A673 (cell line): ENCODE data around the gene GOLGA8T. TPM values are rescaled to one million over a fixed set of nuclear protein-coding genes. Genes with fewer than 3 reads are reported as not detected.
"Not testable (repeated sequence)": the region's sequence is repeated elsewhere in the genome, so short reads cannot be mapped to it uniquely, and the experiment has no call there.

Source experiments
- Bru-seq: library from RNA; stranded (reverse); fragments of 400-500 nt; gene quantifications from one replicate; lab custom pipeline; 2021; lab: Mats Ljungman, UMichigan
- BruChase-seq, 2 experiments: library from RNA; stranded (reverse); fragments of 400-500 nt; gene quantifications; one replicate each; lab custom pipeline; 2021; lab: Mats Ljungman, UMichigan
- BruUV-seq: library from RNA; stranded (reverse); fragments of 400-500 nt; replicated peaks from 2 replicates; lab custom pipeline; 2021; lab: Mats Ljungman, UMichigan
- CTCF ChIA-PET: fragments of 300-600 bp; sonication (Branson Sonifier 250); formaldehyde crosslinking; loops from one replicate; lab custom pipeline; 2022; ENCODE audit warnings: antibody characterized with exemption; lab: Charles Lee
- POLR2A ChIA-PET: fragments of 300-600 bp; sonication (Branson Sonifier 250); formaldehyde crosslinking; loops from one replicate; lab custom pipeline; 2022; ENCODE audit warnings: antibody characterized with exemption; ENCODE audit not compliant: low non-redundant PET; lab: Charles Lee
- DNase-seq: peaks from one replicate; pipeline ENCODE4 v3.0.0-alpha.2; 2015; ENCODE audit warnings: low spot score
- H3K27ac ChIP-seq: fragments of 200-600 bp; sonication (generic); 2 replicates; pipeline ENCODE4 v1.5.1; 2016; ENCODE audit warnings: mixed run types, low read depth, mild to moderate bottlenecking, mixed read lengths, antibody characterized with exemption, low read length; ENCODE audit not compliant: poor library complexity, severe bottlenecking
- H3K27me3 ChIP-seq: fragments of 200-600 bp; sonication (generic); replicated peaks from 2 replicates; pipeline ENCODE4 v1.6.1; 2017; ENCODE audit warnings: mixed run types, low read depth, mild to moderate bottlenecking, mixed read lengths, antibody characterized with exemption, low read length; ENCODE audit not compliant: insufficient read depth, poor library complexity
- H3K36me3 ChIP-seq: fragments of 200-600 bp; sonication (generic); 2 replicates; pipeline ENCODE4 v1.6.1; 2016; ENCODE audit warnings: mixed run types, mild to moderate bottlenecking, mixed read lengths, antibody characterized with exemption, low read length; ENCODE audit not compliant: insufficient read depth, poor library complexity, severe bottlenecking
- H3K4me1 ChIP-seq: fragments of 200-600 bp; sonication (generic); 2 replicates; pipeline ENCODE4 v1.6.1; 2017; ENCODE audit warnings: mixed run types, mild to moderate bottlenecking, mixed read lengths, antibody characterized with exemption, low read length; ENCODE audit not compliant: insufficient read depth, poor library complexity, severe bottlenecking
- H3K4me3 ChIP-seq: fragments of 200-600 bp; sonication (generic); 2 replicates; pipeline ENCODE4 v1.5.1; 2016; ENCODE audit warnings: low read depth, mixed run types, mild to moderate bottlenecking, mixed read lengths, low read length; ENCODE audit not compliant: poor library complexity, severe bottlenecking
- H3K9me3 ChIP-seq: fragments of 200-600 bp; sonication (generic); 2 replicates; pipeline ENCODE4 v1.6.1; 2016; ENCODE audit warnings: mixed run types, low read depth, mild to moderate bottlenecking, mixed read lengths, antibody characterized with exemption, low read length; ENCODE audit not compliant: poor library complexity, severe bottlenecking
- intact Hi-C: fragments of 100-400 bp; cut with micrococcal nuclease; formaldehyde crosslinking; loops from one replicate; pipeline ENCODE4 v1.10.0; 2022; ENCODE audit not compliant: unreplicated experiment
- long read RNA-seq: library from polyadenylated mRNA; stranded (forward); transcript quantifications from one replicate; pipeline ENCODE4 v2.0.0, GENCODE V29; 2022
- total RNA-seq: library from RNA; stranded (reverse); gene quantifications from 2 replicates; pipeline ENCODE4 v1.2.3, GENCODE V29; 2021

Gene GOLGA8T, protein sequence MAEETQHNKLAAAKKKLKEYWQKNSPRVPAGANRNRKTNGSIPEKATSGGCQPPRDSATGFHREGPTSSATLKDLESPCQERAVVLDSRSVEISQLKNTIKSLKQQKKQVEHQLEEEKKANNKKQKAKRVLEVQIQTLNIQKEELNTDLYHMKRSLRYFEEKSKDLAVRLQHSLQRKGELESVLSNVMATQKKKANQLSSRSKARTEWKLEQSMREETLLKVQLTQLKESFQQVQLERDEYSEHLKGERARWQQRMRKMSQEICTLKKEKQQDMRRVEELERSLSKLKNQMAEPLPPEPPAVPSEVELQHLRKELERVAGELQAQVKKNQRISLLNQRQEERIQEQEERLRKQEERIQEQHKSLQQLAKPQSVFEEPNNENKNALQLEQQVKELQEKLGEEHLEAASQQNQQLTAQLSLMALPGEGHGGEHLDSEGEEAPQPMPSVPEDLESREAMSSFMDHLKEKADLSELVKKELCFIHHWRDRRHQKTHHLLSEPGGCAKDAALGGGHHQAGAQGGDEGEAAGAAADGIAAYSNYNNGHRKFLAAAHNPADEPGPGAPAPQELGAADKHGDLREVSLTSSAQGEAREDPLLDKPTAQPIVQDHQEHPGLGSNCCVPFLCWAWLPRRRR
- total RNA-seq: not detected in 2 replicates
- Bru-seq, nascent RNA: not detected
- percentile 8 among the genes with signal in this experiment for BruChase-seq, experiment 1, labeled RNA remaining after a 2-hour chase
- percentile 8 among the genes with signal in this experiment for BruChase-seq, experiment 2, labeled RNA remaining after a 6-hour chase
- long read RNA-seq: 0 reads

DNA sequence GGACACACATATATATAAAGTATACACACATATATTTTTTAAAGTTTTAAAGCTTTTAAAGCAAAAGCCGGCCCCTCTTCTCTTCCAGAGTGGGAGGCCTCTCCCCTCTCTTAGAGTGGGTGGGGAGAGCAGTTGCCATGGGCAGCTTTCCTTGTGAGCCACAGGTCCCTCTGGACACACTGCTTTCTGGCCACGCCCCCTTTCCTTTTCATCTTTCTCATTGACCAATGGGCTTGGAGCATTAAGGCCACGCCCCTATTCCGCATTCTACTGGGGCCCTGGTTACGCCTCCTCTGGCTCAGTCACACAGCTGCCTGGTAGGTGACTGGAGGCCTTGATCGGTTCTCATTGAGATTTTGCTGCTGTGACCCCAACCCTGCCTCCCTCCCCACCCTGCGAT, at the start of gene GOLGA8T:
TSS of gene GOLGA8T (plus strand) at position 301 of the 400 bp plus-strand sequence. CDS start at position 399, 98 bp downstream.
- POLR2A ChIA-PET, H3K27me3 ChIP-seq, H3K9me3 ChIP-seq, H3K27ac ChIP-seq, DNase-seq, H3K4me3 ChIP-seq, BruUV-seq, H3K36me3 ChIP-seq, CTCF ChIA-PET, intact Hi-C loops, H3K4me1 ChIP-seq: not testable (repeated sequence)

DNA sequence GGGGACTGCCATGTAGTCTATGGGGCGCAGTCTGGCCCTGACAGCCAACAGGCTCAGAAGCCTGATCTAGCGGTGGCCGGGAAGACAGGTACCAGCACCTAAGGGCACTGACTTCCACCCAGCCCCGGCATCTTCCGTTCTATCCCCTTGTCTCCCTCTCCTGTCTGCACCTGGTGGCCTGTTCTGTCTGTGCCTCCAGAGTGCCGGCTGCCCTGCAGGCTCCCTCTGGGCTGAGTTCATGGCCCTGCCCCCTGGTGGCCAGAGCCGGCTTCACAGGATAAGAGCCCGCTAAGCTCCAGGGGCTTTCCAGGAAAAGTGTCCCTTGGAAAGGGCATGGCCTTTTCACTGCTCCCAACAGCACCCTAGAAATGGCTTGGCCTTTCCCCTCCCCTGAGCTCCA, 37.0 kb upstream of the GOLGA8T start:
- H3K36me3 ChIP-seq, H3K27ac ChIP-seq, BruUV-seq, intact Hi-C loops, H3K9me3 ChIP-seq, CTCF ChIA-PET, H3K4me3 ChIP-seq, H3K27me3 ChIP-seq, H3K4me1 ChIP-seq, DNase-seq, POLR2A ChIA-PET: not testable (repeated sequence)

DNA sequence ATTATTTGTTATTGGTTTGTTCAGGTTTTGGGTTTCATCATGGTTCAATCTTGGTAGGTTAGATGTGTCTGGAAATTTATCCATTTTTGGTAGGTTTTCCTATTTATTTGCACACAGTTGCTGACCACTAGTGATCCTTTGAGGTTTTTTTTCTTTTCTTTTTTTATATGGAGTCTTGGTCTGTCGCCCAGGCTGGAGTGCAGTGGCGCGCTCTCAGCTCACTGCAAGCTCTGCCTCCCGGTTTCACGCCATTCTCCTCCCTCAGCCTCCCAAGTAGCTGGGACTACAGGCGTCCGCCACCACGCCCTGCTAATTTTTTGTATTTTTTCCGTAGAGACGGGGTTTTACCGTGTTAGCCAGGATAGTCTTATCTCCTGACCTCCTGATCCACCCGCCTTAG, 32.0 kb upstream of the GOLGA8T start:
- intact Hi-C loops, H3K27ac ChIP-seq, CTCF ChIA-PET, BruUV-seq, H3K4me1 ChIP-seq, DNase-seq, H3K9me3 ChIP-seq, H3K4me3 ChIP-seq, H3K27me3 ChIP-seq, H3K36me3 ChIP-seq, POLR2A ChIA-PET: not testable (repeated sequence)

DNA sequence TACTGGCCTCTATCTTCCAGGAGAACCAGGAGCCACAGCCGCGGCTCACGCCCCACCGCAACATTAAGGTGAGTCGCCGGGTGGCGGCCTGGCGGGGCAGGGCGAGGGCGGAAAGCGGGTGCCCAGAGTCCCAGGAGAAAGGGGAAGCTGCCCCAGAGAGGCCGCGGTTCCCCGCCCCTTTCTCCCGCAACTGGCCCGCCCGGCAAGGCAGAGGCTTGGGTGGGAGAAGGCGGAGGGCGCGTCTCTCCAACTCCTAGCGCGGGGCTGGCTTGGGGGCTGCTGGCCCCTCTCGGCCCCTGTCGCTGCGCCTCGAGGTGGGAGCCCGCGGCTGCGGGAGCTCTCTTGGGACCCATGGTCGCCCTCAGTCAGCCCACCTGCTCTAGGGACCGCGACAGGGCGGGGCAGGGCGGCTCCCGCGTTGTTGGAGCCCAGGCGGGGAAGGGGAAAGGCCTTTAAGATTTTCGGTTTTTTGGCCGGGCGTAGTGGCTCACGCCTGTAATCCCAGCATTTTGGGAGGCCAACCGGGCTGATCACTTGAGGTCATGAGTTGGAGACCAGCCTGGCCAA, 30.8 kb upstream of the GOLGA8T start:
- H3K4me1 ChIP-seq, H3K27me3 ChIP-seq, CTCF ChIA-PET, H3K27ac ChIP-seq, BruUV-seq, POLR2A ChIA-PET, intact Hi-C loops, H3K36me3 ChIP-seq, DNase-seq, H3K9me3 ChIP-seq: not testable (repeated sequence)
- H3K4me3 ChIP-seq: peak overlapping the region; percentile 31

DNA sequence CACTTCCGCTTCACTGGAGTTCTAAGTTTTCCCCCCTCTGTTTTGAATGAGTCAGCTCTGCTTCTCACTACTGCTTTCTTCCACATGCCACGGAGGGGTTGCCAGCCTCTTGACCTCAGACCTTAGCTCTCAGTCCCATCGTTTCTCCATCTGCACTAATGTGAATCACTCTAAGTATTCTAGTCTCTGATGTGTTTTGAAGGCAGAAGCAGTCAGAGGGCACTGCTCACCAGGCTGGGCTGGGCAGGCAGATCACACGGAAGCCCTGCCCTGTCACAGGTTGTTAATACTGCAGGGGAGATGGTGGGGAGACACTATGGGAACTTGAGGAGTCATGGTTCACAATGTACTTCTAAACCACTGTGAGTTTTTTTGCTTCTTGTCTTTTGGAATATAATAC, 24.3 kb upstream of the GOLGA8T start:
- BruUV-seq, intact Hi-C loops, H3K27me3 ChIP-seq, H3K27ac ChIP-seq, POLR2A ChIA-PET, H3K9me3 ChIP-seq, DNase-seq, H3K36me3 ChIP-seq, CTCF ChIA-PET, H3K4me1 ChIP-seq, H3K4me3 ChIP-seq: not testable (repeated sequence)

DNA sequence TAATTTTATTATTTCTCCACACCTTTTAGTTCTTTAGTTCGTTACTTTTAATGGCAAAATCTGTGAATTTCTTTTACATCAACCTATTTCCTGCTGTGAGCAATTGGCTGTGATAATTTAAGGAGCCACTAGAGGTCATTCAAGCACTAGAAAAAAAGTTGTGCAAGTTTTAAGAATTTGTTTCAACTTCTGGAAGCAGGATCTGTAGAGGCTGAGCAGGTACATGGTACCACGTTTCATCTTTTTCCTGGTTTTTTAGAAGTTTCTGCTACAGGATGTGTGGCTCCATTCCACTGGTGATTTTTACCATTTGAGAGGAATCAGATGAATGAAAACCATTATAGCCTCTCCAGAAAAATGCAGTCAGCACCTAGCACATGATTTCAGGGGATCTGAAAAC, 4.8 kb upstream of the GOLGA8T start:
- intact Hi-C loops, H3K27me3 ChIP-seq, H3K36me3 ChIP-seq, CTCF ChIA-PET, H3K4me1 ChIP-seq, POLR2A ChIA-PET, H3K9me3 ChIP-seq, BruUV-seq, H3K4me3 ChIP-seq, H3K27ac ChIP-seq: not testable (repeated sequence)
- DNase-seq: peak; percentile 0

DNA sequence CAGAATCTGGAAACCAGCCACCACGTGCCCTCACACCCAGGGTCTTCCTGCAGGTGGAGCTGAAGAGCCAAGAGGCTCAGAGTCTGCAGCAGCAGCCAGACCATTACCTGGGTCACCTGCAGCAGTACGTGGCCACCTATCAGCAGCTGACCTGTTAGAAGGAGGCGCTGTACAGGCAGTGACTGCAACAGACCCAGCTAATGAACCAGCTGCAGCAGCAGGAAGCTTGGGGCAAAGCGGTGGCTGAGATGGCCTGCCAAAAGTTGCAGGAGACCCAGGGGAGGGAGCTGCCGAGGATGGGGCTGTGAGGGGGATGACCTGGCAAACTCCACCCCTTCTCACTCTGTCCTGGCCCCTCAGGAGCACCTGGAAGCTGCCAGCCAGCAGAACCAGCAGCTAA, 8.4 kb downstream of the GOLGA8T start:
- CTCF ChIA-PET, H3K9me3 ChIP-seq, intact Hi-C loops, POLR2A ChIA-PET, BruUV-seq, DNase-seq, H3K27me3 ChIP-seq, H3K4me1 ChIP-seq, H3K36me3 ChIP-seq, H3K4me3 ChIP-seq, H3K27ac ChIP-seq: not testable (repeated sequence)
